HG03039 (cell line): ENCODE data around the gene MAP6.

Experiments
- ATAC-seq: cut with Tn5 transposase; IDR thresholded peaks from one replicate; pipeline ENCODE4 v1.9.1; 2021; ENCODE audit warnings: mild to moderate bottlenecking, moderate library complexity; ENCODE audit not compliant: unreplicated experiment

The MAP6 gene

GRCh38 chr11:75632450-75632849 lies 36.4 kb downstream of the MAP6 start:
- ATAC-seq, result no peak

DNA sequence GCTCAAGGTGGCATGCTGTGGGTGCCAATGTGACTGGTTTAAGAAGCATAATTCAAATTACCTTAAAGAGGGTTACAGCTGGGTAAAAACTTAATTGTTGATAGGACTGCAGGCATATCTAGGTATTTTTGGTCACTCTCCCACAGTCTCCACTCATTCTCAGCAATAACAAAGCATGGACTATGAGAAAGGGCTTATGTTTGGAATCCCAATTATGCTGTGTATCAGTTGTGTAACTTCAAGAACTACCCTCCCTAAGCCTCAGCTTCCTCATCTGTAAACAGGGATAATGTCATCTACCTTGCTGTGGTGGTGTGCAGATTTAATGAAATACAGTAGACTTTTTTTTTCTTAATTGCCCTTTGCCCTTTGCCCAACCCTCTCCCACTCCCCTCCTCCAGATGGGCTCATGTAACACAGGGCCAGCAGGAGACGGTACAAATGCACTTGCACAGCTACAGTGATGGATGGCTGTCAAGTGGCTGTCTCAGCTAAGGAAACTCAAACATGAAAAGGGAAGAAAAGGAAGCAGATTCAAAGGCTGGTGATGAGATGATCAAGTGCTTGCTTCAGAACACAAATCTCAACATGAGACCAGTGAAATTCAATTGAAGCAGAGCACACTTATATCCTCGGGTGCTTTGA lies 37.6 kb downstream of the MAP6 start:
- no peak for ATAC-seq

- ATAC-seq, result no peak
Measured at GRCh38 chr11:75627906-75628668, 40.8 kb downstream of the MAP6 start.

DNA sequence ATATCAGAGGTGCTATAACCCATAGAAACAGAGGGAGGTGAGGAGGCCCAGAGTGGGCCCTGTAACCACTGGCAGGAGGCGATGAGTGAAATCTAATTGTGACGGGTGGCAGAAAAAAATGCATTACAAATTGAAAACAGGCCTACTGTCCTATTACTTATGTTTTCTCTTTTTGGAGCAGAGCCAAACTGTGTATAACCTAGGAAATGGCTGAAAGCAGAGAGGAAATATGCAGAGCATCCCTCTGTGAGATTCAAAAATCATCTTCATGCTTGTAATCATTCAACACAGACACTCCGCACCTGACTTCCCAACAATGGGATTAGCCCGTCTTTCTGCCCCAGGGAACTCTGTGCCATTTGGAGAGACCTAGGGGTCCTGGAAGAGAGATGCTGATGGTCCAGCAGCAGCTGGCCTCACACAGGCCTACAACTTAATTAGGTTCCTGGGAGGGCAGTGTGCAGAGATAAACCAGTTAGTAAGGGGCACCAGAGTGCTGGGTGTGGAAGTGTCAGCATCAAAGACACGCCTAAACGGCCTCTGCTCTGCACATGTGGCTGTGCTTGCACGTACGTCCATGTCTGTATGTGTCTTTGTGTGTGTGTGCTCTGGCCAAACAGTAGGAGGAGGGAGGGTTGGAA lies 41.8 kb downstream of the MAP6 start:
- no peak for ATAC-seq

- no peak for ATAC-seq
Measured at GRCh38 chr11:75625991-75626888, 42.6 kb downstream of the MAP6 start.

GRCh38 chr11:75625021-75625420 lies 43.8 kb downstream of the MAP6 start:
- ATAC-seq, result no peak

DNA sequence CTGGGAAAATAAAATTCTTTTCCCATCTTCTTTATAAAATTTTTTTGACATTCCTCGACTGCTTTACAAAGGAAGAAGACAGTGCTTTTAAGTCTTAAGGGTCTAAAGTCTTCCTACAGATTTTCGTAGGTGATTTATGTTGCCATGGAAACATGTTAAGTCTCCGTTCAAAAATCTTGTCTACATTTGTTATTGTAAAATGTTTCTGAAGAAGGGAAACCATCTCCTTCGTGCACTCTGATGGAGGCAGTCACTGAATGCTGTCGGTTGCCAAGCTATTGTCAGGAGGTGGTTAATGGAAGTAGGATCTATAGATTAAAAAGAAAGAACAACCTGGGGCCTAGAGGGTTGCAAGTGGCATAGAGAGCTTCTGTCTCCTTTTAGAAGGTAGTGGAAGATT lies 52.6 kb downstream of the MAP6 start:
- ATAC-seq, result no peak

DNA sequence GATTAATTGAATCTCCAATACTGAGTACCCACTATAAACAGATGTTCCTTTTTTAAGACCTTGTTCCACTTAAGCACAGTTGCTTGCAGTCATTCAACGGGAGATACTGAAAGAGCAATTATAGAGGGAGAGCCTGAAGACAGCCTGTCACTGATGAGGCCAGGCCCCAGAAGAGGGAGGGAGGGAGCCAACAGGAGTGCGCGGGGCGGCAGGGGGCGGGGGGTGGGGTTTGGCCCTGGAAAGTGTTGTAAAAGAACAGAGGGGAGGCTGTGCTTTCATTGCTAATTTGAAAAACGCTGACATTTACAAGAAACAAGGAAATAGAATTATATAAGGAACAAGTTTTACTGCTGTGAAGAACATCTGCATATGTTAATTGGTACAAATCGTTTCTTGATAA lies 53.1 kb downstream of the MAP6 start:
- ATAC-seq, result no peak

- ATAC-seq, result no peak
Measured at GRCh38 chr11:75611823-75612222, 57.0 kb downstream of the MAP6 start.

GRCh38 chr11:75606099-75606498 lies 62.7 kb downstream of the MAP6 start:
- no peak for ATAC-seq

GRCh38 chr11:75603791-75604736 lies 64.8 kb downstream of the MAP6 start:
- no peak for ATAC-seq

DNA sequence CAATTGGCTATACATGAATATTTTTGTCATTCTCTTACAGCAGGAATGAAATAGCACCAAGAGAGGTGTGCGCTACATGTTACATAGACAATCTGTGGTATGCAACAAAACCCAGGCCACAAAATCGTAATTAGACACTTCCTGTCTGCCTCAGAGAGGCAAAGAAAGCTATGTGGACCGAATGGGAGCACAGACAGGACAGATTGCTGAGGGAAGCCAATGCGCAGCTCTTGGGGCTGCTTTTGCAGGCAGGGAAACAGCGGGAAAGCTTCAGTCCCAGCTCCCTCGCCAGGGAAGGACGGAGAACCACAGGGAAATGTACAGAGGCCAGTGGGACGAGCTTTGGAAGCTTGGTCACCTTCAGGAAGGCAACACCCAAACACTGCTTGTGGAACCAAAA lies 65.9 kb downstream of the MAP6 start:
- ATAC-seq, result no peak

DNA sequence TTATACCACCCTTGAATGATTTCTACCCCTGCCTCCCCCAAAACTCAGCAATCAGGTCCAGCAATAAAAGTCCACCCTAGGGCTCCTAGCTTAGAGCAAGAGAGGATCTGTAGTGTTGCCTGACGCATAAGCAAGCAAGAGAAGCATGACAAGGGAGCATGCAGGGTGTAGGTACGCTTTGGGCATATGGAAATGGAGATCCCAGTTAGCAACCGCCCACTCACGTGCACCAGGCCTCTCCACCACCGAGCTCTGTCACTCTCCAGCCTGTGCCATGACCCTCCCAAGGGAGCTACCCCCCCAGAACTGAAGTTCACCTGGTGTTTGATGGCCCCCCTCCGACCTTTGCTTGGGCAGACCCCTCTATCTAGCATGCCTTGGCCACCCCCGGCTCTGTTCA lies 67.3 kb downstream of the MAP6 start:
- ATAC-seq, result no peak

- no peak for ATAC-seq
Measured at GRCh38 chr11:75600356-75600755, 68.5 kb downstream of the MAP6 start.

DNA sequence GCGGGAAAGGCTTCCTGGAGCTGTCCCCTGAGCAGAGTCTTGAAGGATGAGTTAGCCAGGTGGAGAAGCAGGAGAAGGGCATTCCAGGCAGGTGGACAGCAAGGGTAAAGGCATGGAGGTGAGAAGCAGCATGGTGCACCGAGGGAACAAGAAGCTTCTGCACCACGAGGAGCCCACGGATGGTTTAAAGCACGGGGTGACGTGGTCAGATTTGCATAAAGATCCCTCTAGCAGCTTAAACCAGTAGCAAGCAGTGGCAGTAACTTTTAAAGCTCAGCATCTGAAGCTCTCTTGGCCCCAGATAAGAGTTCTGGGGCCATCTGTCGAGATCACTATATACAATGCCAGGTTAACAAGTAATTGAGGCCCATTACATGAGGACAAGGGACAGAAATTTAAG lies 69.9 kb downstream of the MAP6 start:
- no peak for ATAC-seq

DNA sequence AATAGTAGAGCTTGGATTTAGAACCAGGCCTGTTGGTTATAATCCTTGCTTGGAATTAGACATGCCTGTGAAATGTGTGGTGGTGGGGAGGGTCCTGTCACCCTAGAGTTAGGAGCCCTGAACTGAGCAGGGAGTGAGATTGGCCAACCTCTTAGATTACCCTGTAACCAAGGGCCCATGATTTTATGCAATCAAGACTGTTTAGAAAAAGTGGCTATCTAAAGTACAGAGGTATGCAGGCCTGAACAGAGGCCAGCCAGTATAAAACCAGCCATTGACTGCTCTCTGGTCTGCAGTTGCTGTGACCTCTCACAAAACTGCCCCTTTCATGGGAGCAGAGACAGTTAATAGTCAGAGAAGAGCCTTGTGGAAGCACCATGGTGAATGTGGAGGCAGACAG lies 70.6 kb downstream of the MAP6 start:
- no peak for ATAC-seq

GRCh38 chr11:75597636-75598035 lies 71.2 kb downstream of the MAP6 start:
- ATAC-seq, result no peak

- ATAC-seq, result no peak
Measured at GRCh38 chr11:75596914-75597313, 71.9 kb downstream of the MAP6 start.

DNA sequence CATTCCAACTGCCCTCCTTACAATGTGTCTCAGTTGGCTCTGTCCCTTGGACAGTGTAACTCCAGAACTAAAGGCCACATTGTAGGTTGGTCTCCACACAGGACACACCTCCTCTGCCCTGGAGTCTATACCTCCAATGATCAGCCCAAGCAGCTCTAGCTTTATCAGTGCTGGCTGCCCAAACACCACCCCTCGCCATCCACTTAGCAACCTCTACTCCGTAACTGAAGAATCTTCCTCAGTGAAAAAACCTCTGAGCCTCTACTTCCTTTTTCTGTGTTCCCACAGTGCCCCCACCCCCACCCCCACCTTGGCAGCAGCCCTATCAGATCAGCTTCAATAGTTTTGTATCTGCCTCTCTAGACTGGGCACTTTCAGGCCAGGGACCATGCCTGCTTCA lies 73.4 kb downstream of the MAP6 start:
- ATAC-seq, result no peak

DNA sequence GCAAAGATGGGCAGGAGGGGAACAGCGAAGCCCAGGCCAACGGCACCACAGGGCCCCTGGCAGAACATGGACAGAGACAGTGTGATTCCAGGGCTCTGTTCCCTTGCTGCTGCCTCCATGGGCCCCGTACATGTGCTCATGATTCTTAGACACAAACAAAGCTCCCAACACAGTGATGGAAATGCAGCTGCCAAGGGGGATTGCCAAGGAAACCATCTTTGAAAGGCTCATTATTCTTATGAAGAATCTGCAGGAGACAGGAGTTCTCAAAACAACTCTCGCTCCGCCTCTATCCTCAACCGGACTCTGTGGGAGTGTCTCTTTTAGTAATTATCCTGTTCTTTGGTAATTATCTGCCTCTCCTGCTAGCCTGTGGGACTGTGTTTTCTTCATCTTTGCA lies 74.6 kb downstream of the MAP6 start:
- no peak for ATAC-seq
